Thyroid gland (tissue), 4 donors: ENCODE results near the gene NUP214.

ENCODE experiments used
- POLR2A ChIP-seq, 2 donors: fragments of 450-650 bp; IDR thresholded peaks; one replicate each; pipeline ENCODE4 v1.6.1; 2017; ENCODE audit warnings: antibody characterized with exemption in 2 of 2, mild to moderate bottlenecking in 2 of 2, moderate library complexity in 1 of 2
- TF ChIP-seq, protein P1 (sequence below), 6 experiments: fragments of 200-600 bp in 3 of 6; fragments of 450-650 bp in 3 of 6; sonication (generic) in 3 of 6; IDR thresholded peaks; one replicate each; pipeline ENCODE4 v1.5.1; 2016 to 2019; ENCODE audit warnings: antibody characterized with exemption in 6 of 6, mild to moderate bottlenecking in 2 of 6, inconsistent platforms in 1 of 6, moderate library complexity in 1 of 6

DNA sequence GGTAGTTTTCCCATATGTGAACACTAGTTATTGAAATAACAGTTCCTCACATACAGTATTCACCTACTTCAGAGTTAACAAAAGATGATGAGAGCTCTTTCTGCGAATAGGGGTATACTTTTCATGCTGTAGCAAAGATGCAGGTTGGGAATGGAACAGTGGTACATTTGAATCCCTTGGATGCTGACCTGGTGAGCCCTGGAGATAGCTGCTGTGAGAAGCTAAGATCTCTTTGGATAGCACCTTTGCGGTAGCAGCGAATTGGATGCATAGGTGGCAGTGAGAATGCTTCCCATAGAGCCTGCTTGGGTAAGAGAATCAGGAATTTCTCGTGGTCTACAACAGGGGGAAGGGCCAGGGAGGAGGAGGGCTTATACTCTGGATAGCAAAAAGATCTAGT, 61.2 kb downstream of the NUP214 start:
- TF ChIP-seq, protein P1, sequence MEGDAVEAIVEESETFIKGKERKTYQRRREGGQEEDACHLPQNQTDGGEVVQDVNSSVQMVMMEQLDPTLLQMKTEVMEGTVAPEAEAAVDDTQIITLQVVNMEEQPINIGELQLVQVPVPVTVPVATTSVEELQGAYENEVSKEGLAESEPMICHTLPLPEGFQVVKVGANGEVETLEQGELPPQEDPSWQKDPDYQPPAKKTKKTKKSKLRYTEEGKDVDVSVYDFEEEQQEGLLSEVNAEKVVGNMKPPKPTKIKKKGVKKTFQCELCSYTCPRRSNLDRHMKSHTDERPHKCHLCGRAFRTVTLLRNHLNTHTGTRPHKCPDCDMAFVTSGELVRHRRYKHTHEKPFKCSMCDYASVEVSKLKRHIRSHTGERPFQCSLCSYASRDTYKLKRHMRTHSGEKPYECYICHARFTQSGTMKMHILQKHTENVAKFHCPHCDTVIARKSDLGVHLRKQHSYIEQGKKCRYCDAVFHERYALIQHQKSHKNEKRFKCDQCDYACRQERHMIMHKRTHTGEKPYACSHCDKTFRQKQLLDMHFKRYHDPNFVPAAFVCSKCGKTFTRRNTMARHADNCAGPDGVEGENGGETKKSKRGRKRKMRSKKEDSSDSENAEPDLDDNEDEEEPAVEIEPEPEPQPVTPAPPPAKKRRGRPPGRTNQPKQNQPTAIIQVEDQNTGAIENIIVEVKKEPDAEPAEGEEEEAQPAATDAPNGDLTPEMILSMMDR (IDR thresholded peaks at IDR 0.05): no peak
- no peak for TF ChIP-seq POLR2A (IDR thresholded peaks at IDR 0.05)
